GM21360 (cell line): ENCODE results near the gene KLF3.

Source experiments
- ATAC-seq: cut with Tn5 transposase; IDR thresholded peaks from one replicate; pipeline ENCODE4 v1.9.1; 2021; ENCODE audit warnings: mild to moderate bottlenecking, moderate library complexity; ENCODE audit not compliant: unreplicated experiment

The KLF3 gene

GRCh38 chr4:38734446-38734845 lies 70.4 kb downstream of the KLF3 start:
- no peak for ATAC-seq

DNA sequence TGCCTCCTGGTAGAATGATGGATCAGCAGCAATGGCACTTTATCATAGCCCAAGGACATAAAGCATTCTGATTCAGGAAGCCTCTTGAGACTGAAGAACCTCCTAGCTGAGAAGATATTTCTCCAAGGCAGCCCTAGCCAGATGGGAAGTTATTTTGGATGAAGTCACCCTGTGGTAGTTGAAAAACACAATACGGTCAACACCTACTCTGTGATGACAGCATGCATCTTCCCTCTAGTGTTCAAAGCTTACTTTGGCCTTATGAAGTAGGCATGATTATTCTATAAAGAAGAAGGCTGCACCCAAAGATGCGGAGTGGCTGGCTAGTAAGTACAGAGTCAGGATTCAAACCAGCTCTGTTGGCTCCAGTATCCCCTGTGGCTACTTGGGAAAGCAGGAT lies 70.9 kb downstream of the KLF3 start:
- no peak for ATAC-seq

GRCh38 chr4:38735870-38736269 lies 71.9 kb downstream of the KLF3 start:
- no peak for ATAC-seq

DNA sequence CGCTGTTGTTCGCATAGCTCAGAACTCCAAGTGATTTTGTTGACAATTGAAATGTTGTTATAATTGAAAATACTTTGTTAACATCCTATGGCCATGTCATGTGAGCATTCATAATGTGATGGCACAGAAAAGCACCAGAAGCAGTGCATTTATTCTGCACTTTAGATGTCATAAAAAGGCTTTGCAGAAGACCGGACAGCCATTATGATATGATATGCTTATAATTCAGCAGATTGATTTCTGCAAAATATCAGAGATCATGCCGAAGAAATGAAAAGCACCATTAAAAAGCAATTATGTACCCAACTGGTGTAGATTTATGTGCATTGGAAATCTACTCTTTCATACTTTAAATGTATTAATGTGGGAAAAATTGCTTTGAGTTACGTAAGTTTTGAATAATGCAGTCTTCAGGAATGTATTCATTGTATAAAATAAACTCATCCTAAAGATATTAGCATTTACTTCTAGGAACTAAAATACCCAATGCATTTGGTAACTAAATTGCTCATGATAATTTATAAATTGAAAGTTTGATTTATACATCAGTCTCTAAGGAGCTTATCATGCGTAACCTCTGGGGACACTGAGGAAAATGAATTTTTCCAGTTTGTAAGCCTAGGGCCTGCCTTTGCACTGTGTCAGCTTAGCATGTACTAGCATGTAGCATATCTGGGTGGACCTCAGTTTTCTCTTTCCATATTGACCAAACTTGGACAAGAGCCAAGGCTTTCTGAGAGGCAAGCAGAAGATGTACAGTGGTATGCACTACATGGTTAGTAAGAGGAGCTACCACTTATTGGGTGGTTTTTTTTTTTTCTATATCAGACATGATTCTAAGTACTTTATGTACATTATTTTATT lies 75.2 kb downstream of the KLF3 start:
- ATAC-seq = no peak

GRCh38 chr4:38740303-38740702 lies 76.3 kb downstream of the KLF3 start:
- no peak for ATAC-seq

DNA sequence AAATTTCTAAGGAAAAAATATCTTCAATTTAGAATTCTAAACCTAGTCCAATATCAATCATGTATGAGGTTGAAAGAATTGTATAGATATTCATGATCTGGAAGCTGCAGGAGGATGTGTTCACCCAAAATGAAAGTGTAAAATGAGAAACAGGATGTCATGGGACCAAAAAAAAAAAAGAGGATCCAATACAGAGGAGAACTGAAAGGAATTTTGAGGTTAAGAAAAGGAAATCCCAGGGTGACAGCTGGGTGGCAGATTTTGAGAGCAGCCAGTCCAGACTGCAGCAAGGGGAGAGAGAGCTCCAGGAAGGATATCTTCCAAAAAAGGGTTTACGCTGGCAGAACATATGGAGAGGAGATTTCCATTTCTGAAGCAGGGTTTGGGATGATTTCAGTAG lies 79.9 kb downstream of the KLF3 start:
- ATAC-seq = no peak

- ATAC-seq = no peak
Measured at GRCh38 chr4:38745881-38746280, 81.9 kb downstream of the KLF3 start.

DNA sequence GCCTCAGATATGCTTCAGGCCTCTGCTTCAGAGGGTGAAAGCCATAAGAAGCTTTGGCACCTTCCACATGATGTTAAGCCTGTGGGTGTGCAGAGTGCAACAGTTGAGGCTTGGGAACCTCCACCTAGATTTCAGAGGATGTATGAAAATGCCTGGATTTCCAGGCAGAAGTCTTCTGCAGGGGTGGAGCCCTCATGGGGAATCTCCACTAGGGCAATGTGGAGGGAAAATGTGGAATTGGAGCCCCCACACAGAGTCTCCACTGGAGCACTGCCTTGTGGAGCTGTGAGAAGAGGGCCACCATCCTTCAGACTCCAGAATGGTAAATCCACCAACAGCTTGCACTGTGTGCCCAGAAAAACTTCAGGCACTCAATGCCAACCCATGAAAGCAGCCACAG lies 83.6 kb downstream of the KLF3 start:
- ATAC-seq = no peak

GRCh38 chr4:38749336-38749735 lies 85.3 kb downstream of the KLF3 start:
- no peak for ATAC-seq
